ENCODE data around the gene RIF1.
"Not testable (repeated sequence)": the region's sequence is repeated elsewhere in the genome, so short reads cannot be mapped to it uniquely, and the experiment has no call there.

RIF1 gene

DNA sequence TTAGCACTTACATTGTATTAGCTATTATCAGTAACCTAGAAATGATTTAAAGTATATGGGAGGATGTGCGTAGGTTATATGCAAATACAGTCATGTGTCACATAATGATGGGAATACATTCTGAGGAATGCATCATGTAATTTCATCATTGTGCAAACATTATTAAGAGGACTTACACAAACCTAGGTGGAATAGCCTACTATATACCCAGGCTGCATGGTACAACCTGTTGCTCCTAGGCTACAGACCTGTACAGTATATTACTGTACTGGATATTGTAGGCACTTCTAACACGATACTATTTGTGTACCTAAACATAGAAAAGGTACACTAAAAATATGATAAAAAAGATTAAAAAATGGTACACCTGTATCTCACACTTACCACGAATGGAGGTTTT lies 7.9 kb downstream of the RIF1 start:
- H3K4me3 ChIP-seq: no peak overlapping the region
- H3K4me1 ChIP-seq: no peaks in the 10 kb centered on the region
- H4K20me1 ChIP-seq: peaks cover 76% of the 10 kb centered on the region
- TF ChIP-seq Cebpa-rat (IDR thresholded peaks at IDR 0.05): no peak
- H3K27ac ChIP-seq: no peak overlapping the region
- no peak overlapping the region for H3K4me2 ChIP-seq
- no peak overlapping the region for H3K9ac ChIP-seq
- no peaks in the 10 kb centered on the region for H3K9me3 ChIP-seq
- H3K27me3 ChIP-seq: no peaks in the 10 kb centered on the region
- H3K36me3 ChIP-seq: peaks cover 100% of the 10 kb centered on the region

DNA sequence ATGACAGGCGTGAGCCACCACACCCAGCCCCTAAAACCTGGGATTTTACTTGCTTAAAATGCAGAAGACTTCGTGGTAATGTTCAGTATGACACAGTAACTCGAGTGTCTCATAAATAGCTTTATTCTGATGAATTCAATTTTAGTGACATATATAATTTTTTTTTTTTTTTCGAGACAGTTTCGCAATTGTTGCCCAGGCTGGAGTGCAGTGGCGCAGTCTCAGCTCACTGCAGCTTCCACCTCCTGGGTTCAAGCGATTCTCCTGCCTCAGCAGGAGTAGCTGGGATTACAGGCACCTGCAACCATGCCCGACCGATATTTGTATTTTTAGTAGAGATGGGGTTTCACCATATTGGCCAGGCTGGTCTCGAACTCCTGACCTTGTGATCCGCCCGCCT lies 12.0 kb downstream of the RIF1 start:
- H3K9ac ChIP-seq, H3K27me3 ChIP-seq, H3K27ac ChIP-seq, H3K4me3 ChIP-seq, H3K4me1 ChIP-seq, H3K9me3 ChIP-seq, H3K4me2 ChIP-seq: not testable (repeated sequence)
- peaks cover 100% of the 10 kb centered on the region for H3K36me3 ChIP-seq
- H4K20me1 ChIP-seq: peaks cover 78% of the 10 kb centered on the region

DNA sequence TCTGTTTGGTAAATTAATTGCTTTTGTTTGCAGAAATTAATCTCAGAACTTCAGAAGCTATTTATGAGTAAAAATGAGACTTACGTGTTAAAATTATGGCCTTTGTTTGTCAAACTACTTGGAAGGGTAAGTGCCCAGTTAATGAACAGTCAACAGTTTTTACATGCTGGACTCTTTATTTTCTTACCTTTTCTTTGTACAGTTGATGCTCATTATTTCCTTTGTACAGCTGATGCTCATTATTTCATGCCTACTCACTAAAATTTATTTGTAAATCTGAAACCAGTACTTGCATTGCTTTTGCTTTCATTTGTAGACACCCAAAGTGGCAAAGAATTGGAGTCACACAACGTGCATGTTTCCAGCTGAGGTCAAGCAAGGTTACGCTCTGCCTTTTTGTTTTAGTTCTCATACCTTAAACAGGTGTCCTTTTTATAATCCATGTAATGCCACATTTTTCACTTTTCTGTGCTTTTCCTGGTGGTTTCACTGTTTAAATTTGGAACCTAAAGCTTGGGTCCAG lies 13.3 kb downstream of the RIF1 start:
- Histone ChIP-seq H3K27ac (no peak overlapping the region), H3K9ac (no peak overlapping the region), H3K9me3 (no peaks in the 10 kb centered on the region), H3K4me1 (no peaks in the 10 kb centered on the region), H4K20me1 (peaks cover 80% of the 10 kb centered on the region), H3K27me3 (no peaks in the 10 kb centered on the region), H3K4me3 (no peak overlapping the region), H3K36me3 (peaks cover 100% of the 10 kb centered on the region), H3K4me2 (no peak overlapping the region)
- TF ChIP-seq Cebpa-rat (IDR thresholded peaks at IDR 0.05): no peak

DNA sequence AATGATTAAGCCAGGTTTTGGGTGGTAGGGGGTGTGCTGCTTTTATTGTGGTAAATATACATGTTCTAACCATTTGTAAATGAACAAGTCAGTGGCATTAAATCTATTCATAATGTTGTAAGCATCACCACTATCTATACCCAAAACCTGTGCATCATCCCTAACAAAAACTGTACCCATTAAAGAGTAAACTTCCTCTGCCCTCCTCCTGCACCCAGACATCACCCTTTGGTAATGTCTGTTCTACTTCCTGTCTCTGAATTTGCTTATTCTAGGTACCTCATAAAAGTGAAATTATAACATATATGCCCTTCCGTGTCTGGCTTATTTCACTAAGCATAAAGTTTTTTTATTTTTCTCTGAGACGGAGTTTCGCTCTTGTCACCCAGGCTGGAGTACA lies 14.1 kb downstream of the RIF1 start:
- H3K9ac ChIP-seq: no peak overlapping the region
- TF ChIP-seq Cebpa-rat (IDR thresholded peaks at IDR 0.05): no peak
- H4K20me1 ChIP-seq: peaks cover 82% of the 10 kb centered on the region
- no peak overlapping the region for H3K4me2 ChIP-seq
- no peak overlapping the region for H3K4me3 ChIP-seq
- peaks cover 98% of the 10 kb centered on the region for H3K36me3 ChIP-seq
- H3K27me3 ChIP-seq: no peaks in the 10 kb centered on the region
- H3K4me1 ChIP-seq: no peaks in the 10 kb centered on the region
- H3K9me3 ChIP-seq: no peaks in the 10 kb centered on the region
- H3K27ac ChIP-seq: no peak overlapping the region

DNA sequence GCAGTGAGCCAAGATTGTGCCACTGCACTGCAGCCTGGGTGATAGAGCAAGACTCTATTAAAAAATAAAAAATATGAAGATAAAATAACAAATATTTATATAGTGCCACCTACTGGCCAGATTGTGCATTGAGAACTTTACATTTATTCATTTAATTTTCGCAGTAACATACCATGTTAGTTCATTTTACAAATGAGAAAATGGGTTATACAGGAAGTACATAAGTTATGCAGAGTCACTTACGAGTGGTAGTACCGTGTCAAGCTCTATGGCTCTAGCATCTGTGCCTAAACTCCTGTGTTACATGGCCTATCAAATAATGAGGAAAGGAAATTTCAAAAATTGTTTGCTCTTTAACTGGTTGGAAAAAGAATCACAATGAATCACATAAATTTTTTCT lies 27.9 kb downstream of the RIF1 start:
- Histone ChIP-seq H3K36me3 (peaks cover 94% of the 10 kb centered on the region), H3K9me3 (no peaks in the 10 kb centered on the region), H4K20me1 (peaks cover 13% of the 10 kb centered on the region; the same call in 1 of the 2 replicates), H3K4me2 (no peak overlapping the region), H3K27me3 (no peaks in the 10 kb centered on the region), H3K4me1 (no peaks in the 10 kb centered on the region), H3K4me3 (no peak overlapping the region), H3K27ac (no peak overlapping the region), H3K9ac (no peak overlapping the region)
- no peak for TF ChIP-seq Cebpa-rat (IDR thresholded peaks at IDR 0.05)

DNA sequence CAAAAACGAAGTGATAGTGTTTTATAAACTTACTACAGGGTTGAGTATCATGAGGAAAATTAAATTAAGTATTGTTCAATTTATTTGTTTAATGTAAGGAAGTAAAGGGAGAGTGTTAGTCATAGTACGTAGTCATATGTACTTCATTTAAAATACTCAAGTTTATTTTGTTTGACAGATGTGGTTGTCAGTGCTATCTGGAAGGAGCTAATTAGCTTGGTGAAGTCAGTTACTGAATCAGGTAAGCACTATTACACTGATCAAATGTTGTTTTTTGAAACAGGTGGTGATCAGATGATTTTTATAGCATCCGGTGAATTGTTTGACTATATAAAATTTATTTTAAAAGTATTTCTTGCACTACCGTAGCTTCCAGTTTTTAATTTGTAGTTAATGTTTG lies 28.8 kb downstream of the RIF1 start:
- Histone ChIP-seq H3K4me3 (no peak overlapping the region), H3K4me2 (no peak overlapping the region), H3K36me3 (peaks cover 93% of the 10 kb centered on the region), H3K9me3 (no peaks in the 10 kb centered on the region), H3K27me3 (no peaks in the 10 kb centered on the region), H4K20me1 (0 out of 2 replicates have a peak, but pooled peaks cover 7% of the 10 kb centered on the region), H3K27ac (no peak overlapping the region), H3K9ac (no peak overlapping the region), H3K4me1 (no peaks in the 10 kb centered on the region)
- no peak for TF ChIP-seq Cebpa-rat (IDR thresholded peaks at IDR 0.05)

DNA sequence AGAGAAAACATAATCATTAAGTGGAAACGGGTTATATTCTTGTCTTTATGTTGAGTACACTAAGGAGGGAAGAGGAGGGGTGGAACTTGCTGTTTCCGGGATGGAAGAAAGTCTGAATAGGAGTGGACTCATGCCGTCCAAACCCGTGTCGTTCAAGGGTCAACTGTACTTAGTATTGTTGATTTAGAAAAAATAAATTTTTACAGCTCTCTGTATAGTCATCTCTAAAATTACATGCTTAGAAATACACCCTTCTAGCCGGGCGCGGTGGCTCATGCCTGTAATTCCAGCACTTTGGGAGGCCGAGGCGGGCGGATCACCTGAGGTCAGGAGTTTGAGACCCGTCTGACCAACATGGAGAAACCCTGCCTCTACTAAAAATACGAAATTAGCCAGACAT lies 29.4 kb downstream of the RIF1 start:
- no peak overlapping the region for H3K9ac ChIP-seq
- no peaks in the 10 kb centered on the region for H3K4me1 ChIP-seq
- no peaks in the 10 kb centered on the region for H3K9me3 ChIP-seq
- H3K4me3 ChIP-seq: no peak overlapping the region
- H3K36me3 ChIP-seq: peaks cover 93% of the 10 kb centered on the region
- no peak overlapping the region for H3K4me2 ChIP-seq
- TF ChIP-seq Cebpa-rat (IDR thresholded peaks at IDR 0.05): no peak
- H3K27me3 ChIP-seq: no peaks in the 10 kb centered on the region
- no peak overlapping the region for H3K27ac ChIP-seq
- 0 out of 2 replicates have a peak, but pooled peaks cover 4% of the 10 kb centered on the region for H4K20me1 ChIP-seq

DNA sequence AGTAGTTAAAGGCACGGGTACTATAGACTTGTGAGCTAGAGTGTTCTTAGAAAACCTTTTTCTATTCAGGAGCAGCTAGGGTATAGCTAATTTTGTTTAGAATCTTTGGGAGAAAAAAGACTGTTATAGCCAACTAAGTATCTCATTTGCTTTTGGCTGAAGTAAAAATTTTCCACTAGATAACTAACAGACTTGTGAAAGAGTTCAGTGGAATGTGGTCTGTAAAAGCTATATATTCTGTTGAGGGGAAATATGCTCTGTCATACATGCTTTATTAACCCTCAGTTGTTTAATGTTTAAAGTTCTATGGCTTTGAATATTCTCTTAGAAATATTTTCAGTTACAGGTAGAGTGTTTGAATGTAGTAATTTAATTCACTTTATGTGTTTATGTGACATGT lies 49.7 kb downstream of the RIF1 start:
- Histone ChIP-seq H3K4me2 (no peak overlapping the region), H3K4me1 (no peaks in the 10 kb centered on the region), H3K27ac (no peak overlapping the region), H3K27me3 (no peaks in the 10 kb centered on the region), H3K36me3 (peaks cover 84% of the 10 kb centered on the region), H3K9me3 (no peaks in the 10 kb centered on the region), H3K4me3 (no peak overlapping the region), H3K9ac (no peak overlapping the region), H4K20me1 (no peaks in the 10 kb centered on the region)
- no peak for TF ChIP-seq Cebpa-rat (IDR thresholded peaks at IDR 0.05)

DNA sequence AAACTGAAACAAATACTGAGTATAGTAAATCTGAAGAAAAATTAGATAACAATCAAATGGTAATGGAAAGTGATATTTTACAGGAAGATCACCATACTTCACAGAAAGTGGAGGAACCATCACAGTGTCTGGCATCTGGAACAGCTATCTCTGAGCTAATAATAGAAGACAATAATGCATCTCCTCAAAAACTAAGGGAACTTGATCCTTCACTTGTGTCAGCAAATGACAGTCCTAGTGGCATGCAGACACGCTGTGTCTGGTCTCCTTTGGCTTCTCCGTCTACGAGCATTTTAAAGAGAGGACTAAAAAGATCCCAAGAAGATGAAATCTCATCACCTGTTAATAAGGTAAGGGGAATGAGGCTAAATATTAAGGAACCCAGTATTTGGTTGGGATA lies 56.1 kb downstream of the RIF1 start:
- peaks cover 14% of the 10 kb centered on the region for H3K9me3 ChIP-seq
- no peaks in the 10 kb centered on the region for H4K20me1 ChIP-seq
- H3K4me2 ChIP-seq: no peak overlapping the region
- H3K27ac ChIP-seq: no peak overlapping the region
- no peaks in the 10 kb centered on the region for H3K27me3 ChIP-seq
- H3K4me3 ChIP-seq: no peak overlapping the region
- H3K36me3 ChIP-seq: peaks cover 100% of the 10 kb centered on the region
- no peak overlapping the region for H3K9ac ChIP-seq
- no peak for TF ChIP-seq Cebpa-rat (IDR thresholded peaks at IDR 0.05)
- H3K4me1 ChIP-seq: no peaks in the 10 kb centered on the region

DNA sequence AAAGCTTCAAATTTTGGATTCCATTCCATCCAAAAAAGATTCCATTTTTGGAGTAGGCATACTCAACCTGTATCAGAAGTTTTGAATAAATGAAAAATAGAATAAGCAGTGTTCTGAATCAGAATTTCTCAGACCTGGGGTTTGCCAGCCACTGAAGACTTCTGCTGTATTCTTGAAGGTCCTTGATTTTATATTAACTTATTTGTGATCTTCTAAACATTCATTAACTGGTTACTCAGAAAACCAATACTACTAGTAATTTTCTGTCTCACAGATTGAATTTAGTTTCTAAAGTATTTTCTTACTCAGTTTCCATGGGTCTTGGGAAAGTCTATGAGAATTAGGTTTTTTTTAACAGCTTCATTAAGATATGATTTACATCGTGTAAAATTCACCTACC lies 60.9 kb downstream of the RIF1 start:
- H3K4me2 ChIP-seq: no peak overlapping the region
- no peak for TF ChIP-seq Cebpa-rat (IDR thresholded peaks at IDR 0.05)
- H3K4me1 ChIP-seq: no peaks in the 10 kb centered on the region
- no peak overlapping the region for H3K4me3 ChIP-seq
- peaks cover 19% of the 10 kb centered on the region for H3K9me3 ChIP-seq
- H4K20me1 ChIP-seq: no peaks in the 10 kb centered on the region
- H3K36me3 ChIP-seq: peaks cover 92% of the 10 kb centered on the region
- H3K27ac ChIP-seq: no peak overlapping the region
- no peak overlapping the region for H3K9ac ChIP-seq
- H3K27me3 ChIP-seq: no peaks in the 10 kb centered on the region

DNA sequence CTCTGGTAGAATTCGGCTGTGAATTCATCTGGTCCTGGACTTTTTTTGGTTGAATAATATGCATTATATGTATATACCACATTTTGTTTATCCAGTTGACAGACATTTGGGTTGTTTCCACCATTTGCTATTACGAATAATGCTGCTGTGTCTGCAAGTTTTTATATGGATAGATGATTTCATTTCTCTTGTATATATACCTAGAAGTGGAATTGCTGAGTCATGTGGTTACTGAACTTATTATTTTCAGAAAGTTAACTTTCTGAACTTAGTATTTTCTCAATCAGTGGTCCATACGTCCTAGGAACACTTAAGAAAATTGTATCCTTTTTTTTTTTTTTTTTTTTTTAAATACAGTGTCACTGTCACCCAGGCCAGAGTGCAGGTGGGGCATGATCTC lies 63.3 kb downstream of the RIF1 start:
- H3K9ac ChIP-seq: no peak overlapping the region
- no peaks in the 10 kb centered on the region for H3K27me3 ChIP-seq
- H3K4me1 ChIP-seq: no peaks in the 10 kb centered on the region
- no peak overlapping the region for H3K4me2 ChIP-seq
- no peak for TF ChIP-seq Cebpa-rat (IDR thresholded peaks at IDR 0.05)
- H3K27ac ChIP-seq: no peak overlapping the region
- H3K9me3 ChIP-seq: peaks cover 19% of the 10 kb centered on the region
- no peak overlapping the region for H3K4me3 ChIP-seq
- H3K36me3 ChIP-seq: peaks cover 91% of the 10 kb centered on the region
- no peaks in the 10 kb centered on the region for H4K20me1 ChIP-seq
